Vagina (tissue), 2 donors: ENCODE data around the gene LSM4.

ENCODE experiments used
- POLR2A ChIP-seq, 2 donors: fragments of 450-650 bp; IDR thresholded peaks; one replicate each; pipeline ENCODE4 v1.6.1; 2017; ENCODE audit warnings: antibody characterized with exemption in 2 of 2, mild to moderate bottlenecking in 2 of 2, moderate library complexity in 2 of 2
- POLR2AphosphoS5 ChIP-seq, 2 donors: sonication (generic); formaldehyde crosslinking; IDR thresholded peaks; one replicate each; pipeline ENCODE4 v1.9.0; 2017; ENCODE audit warnings: antibody characterized with exemption in 2 of 2, mild to moderate bottlenecking in 2 of 2, low read depth in 1 of 2; ENCODE audit not compliant: insufficient read depth in 1 of 2
- TF ChIP-seq, protein P1 (sequence below), 3 experiments: fragments of 450-650 bp in 2 of 3; fragments of 200-600 bp in 1 of 3; sonication (generic) in 1 of 3; IDR thresholded peaks; one replicate each; pipeline ENCODE4 v1.5.1; 2017 to 2019; ENCODE audit warnings: antibody characterized with exemption in 3 of 3, mild to moderate bottlenecking in 2 of 3, moderate library complexity in 2 of 3

DNA sequence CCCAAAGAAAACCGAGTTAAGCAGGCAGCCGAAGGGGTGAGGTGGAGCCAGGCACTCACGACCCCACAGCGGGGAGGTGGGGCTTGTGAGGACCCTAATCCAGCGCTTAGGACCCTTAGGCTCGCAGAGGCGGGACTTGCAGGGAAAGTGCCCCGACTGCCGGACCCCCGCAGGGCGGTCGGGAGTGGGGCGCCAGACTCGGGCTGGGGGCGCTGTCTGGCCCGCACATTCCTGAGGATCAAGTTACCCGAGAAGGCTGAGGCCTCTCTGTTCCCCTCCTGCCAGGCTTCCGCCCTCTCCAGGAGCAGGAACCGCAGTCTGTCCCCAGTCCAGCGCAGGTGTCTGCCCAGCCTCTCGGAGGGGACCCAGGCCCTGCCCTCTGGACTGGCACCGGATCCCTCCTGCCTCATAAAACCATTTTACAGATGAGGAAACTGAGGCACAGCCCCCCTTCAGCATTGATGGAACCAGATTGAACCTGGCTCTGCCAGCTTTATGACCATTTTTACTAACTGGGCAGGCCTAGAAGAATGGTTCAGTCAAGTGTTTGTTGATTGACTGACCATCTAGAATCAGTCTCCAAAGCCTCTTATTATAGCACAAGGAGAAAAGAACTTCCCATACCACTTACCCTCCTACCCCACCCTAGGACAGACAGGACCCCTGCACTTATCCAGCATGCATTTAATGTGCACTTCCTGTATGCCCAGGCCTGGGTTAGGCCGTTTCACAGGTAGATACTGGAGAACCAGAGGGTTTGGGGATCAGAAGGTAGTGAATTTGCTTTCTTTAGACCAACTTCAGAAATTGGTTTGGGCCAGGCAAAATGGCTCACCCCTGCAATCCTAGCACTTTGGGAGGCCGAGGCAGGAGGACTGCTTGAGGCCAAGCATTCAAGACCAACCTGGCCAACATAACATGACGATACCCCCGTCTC lies 34.8 kb downstream of the LSM4 start:
- TF ChIP-seq, protein P1, sequence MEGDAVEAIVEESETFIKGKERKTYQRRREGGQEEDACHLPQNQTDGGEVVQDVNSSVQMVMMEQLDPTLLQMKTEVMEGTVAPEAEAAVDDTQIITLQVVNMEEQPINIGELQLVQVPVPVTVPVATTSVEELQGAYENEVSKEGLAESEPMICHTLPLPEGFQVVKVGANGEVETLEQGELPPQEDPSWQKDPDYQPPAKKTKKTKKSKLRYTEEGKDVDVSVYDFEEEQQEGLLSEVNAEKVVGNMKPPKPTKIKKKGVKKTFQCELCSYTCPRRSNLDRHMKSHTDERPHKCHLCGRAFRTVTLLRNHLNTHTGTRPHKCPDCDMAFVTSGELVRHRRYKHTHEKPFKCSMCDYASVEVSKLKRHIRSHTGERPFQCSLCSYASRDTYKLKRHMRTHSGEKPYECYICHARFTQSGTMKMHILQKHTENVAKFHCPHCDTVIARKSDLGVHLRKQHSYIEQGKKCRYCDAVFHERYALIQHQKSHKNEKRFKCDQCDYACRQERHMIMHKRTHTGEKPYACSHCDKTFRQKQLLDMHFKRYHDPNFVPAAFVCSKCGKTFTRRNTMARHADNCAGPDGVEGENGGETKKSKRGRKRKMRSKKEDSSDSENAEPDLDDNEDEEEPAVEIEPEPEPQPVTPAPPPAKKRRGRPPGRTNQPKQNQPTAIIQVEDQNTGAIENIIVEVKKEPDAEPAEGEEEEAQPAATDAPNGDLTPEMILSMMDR (IDR thresholded peaks at IDR 0.05), result no peak
- TF ChIP-seq POLR2AphosphoS5 (IDR thresholded peaks at IDR 0.05; ENCODE audit: insufficient read depth in 1 of 2, low read depth in 1 of 2), result no peak
- TF ChIP-seq POLR2A (IDR thresholded peaks at IDR 0.05), result no peak
